ENCODE measurements around the gene PUDP. TPM values are rescaled to one million over a fixed set of nuclear protein-coding genes. Genes with fewer than 3 reads are reported as not detected.

Gene PUDP
- total RNA-seq, 2 donors from 2014 or later: 11.8 to 13.1 TPM

- intact Hi-C loops (cut with DNase I): no loop called here
- no peak for DNase-seq (ENCODE audit: low spot score)
These were observed 64.9 kb downstream of the PUDP start for GRCh38 chrX:7083021-7083420.

- intact Hi-C loops (cut with DNase I): no loop called here
- DNase-seq (ENCODE audit: low spot score): no peak
These were observed 65.4 kb downstream of the PUDP start for GRCh38 chrX:7082556-7082955.

- no peak for DNase-seq (ENCODE audit: low spot score)
These were observed 70.4 kb downstream of the PUDP start for GRCh38 chrX:7077241-7078230.

GRCh38 chrX:7076245-7076661 lies 71.7 kb downstream of the PUDP start:
- intact Hi-C loops (cut with DNase I): no loop called here
- no peak for DNase-seq (ENCODE audit: low spot score)

More at GRCh38 chrX:7077241-7078230, 70.4 kb downstream of the PUDP start:
- intact Hi-C loops (cut with DNase I): no loop called here

GRCh38 chrX:7074908-7075204 lies 73.1 kb downstream of the PUDP start:
- intact Hi-C loops (cut with DNase I): no loop called here
- no peak for DNase-seq (ENCODE audit: low spot score)

DNA sequence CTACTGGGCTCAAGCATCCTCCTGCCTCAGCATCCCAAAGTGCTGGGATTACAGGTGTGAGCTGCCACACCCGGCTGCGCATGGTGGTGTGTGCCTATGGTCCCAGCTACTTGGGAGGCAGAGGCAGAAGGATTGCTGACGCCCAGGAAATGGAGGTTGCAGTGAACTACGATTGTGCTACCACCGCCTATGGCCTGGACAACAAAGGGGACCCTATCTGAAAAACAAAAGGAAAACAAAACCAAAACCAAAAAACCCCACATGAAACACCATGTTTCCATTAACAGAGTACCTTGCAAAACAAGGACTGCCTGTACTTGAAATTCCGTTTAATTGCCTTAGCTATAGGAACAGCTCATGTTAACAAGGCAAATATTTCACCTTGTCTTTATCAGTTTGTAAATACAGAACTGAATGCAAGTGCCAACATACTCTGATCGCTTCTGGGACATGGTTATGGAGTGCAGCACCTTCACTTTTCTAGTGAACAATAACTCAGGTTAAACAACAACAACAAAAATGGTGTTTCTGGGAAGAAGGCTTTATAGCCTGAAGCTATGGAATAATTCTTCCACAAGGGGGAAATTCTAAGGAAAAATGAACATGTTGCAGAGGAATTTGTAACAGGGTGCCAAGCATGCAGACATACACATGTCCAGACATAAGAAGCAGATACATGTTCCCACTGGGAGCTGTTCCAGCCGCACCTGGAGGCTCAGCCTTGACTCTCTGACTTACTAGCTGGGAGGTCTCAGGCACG lies 73.6 kb downstream of the PUDP start:
- no peak for DNase-seq (ENCODE audit: low spot score)
- intact Hi-C loops (cut with DNase I): no loop called here

DNA sequence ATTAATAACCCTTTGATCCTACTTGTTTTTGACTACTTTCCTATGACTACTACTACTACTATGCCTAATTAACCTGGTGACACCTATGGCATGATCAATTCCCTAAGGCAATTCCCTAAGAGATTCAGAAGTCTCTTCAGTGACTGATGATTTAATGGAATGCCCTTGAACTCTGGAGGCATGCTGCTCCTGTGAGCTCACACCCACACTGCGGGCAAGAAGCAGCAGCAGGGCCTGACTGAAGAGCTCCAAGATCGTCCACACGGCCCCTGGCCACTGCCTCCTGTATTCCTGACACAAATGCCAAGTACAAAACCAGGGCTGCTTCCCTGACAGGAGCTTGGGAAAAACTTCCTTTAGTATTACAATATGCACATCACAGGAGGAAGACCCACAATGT lies 74.6 kb downstream of the PUDP start:
- no peak for DNase-seq (ENCODE audit: low spot score)
- intact Hi-C loops (cut with DNase I): no loop called here

- no peak for DNase-seq (ENCODE audit: low spot score)
- intact Hi-C loops (cut with DNase I): no loop called here
These were observed 75.1 kb downstream of the PUDP start for GRCh38 chrX:7072856-7073255.

GRCh38 chrX:7071390-7071789 lies 76.6 kb downstream of the PUDP start:
- intact Hi-C loops (cut with DNase I): no loop called here
- no peak for DNase-seq (ENCODE audit: low spot score)

- intact Hi-C loops (cut with DNase I): no loop called here
- no peak for DNase-seq (ENCODE audit: low spot score)
These were observed 78.4 kb downstream of the PUDP start for GRCh38 chrX:7069556-7069955.

DNA sequence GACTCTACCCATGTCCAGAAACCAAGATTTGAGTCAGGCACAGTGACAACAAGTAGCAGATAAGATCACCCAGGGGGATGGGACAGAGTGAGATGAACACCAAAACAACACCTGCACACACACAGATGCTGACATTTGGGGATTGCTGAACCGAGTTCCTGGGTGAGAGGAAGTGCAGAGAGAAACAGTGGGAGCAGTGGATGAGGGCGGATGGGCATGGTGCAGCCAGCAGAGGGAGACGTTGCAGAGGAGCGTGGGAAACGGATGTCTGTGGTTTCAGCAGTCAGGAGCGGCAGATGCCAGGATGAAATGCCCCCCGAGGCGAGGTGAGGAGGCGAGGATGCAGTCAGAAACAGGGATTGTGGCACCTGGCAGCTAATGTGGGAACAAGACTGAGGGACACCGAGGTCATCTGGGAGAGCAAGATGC lies 79.0 kb downstream of the PUDP start:
- DNase-seq (ENCODE audit: low spot score): no peak
- intact Hi-C loops (cut with DNase I): no loop called here

DNA sequence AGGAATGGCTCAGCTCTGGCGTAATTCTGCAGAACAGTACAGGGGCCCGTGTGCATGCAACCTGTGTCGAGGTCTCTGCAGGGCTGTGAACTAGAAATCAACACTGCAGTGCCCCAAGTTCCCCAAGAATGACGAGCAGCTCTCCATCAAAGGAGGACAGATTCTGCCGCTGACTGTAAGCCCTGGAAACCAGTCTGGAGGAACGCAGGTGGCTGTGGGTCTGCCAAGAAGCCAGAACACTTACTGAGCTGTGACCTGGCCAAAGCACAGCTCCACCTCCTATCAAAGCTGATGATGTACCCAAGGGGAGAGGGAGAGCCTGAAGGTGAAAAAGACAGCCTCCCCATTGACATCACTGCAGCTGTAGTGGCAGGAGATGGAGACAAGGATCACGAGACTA lies 80.7 kb downstream of the PUDP start:
- intact Hi-C loops (cut with DNase I): no loop called here

DNA sequence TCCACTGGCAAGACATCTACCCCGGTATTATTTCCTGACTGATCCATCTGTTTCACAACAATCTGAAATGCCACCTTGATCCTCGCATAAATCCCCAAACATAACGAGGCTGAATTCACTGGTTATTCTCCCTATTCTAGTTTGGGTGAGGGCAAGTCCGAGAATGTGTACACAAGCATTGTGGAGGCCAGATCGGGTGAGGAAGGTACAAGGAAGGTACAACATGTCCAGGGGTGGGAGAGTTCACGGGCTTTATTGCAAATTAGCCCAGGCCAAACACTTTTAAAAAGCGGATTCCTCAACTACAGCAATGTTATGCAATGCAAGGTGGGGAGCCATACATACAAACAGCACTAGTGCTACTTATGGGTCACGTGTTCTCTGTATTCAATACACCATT lies 82.5 kb downstream of the PUDP start:
- intact Hi-C loops (cut with DNase I): no loop called here
- no peak for DNase-seq (ENCODE audit: low spot score)

More for the DNA sequence above, 80.7 kb downstream of the PUDP start:
- DNase-seq (ENCODE audit: low spot score): no peak

DNA sequence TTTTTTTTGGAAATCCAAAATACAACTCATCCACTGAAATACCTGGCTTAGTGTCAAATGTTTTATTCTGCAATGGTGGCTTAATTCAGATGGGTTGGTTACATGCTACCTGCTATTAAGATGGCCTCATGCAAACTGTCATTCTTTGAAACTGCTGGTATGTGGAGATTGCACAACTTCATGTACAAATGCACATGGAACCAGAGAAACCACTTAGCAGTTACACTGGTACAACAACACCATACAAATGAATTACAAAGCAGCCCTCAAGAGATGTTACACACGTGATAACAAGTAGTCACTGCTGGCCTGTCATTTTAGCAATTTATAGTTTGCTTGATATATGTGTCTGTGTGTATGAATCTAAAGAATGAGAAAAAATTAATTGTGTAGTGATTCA lies 85.0 kb downstream of the PUDP start:
- no peak for DNase-seq (ENCODE audit: low spot score)
- intact Hi-C loops (cut with DNase I): no loop called here

DNA sequence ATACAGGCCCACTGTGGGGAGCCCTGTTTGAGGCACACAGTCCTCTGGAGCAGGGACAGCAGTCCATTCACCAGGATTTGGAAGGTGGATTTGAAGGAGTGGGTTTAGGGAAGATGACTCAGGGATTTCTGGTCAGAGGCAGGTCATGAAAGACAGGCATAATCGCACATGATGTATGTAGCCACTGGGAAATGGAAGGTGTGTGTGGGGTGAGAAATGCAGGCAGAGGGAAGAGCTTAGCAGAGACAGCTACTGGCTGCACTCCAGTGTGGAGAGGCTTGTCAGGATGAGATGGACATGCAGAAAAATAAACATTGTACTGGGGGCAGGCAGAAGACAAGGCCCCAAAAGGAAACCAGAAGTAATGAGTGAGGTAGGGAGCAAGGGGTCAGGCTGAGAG lies 85.7 kb downstream of the PUDP start:
- no peak for DNase-seq (ENCODE audit: low spot score)
- intact Hi-C loops (cut with DNase I): no loop called here

DNA sequence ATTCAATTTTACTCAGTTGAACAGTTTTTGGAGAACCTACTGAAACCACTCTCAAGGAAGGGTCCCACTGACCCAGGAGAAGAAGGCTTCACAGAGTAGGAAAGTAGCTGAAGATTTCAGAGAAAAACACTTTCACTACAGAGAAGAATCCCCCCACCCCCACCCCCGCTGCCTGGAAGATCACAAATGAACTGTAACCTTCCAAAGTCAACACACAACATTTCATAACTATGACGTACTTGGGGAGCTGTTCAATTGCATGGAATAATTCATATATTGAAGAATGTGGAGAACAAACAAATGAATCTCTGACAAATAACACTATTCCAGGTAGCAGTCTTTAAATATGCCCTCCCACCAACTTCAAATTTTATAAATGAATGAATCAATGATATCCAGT lies 86.5 kb downstream of the PUDP start:
- DNase-seq (ENCODE audit: low spot score): no peak
- intact Hi-C loops (cut with DNase I): no loop called here

- no peak for DNase-seq (ENCODE audit: low spot score)
- intact Hi-C loops (cut with DNase I): no loop called here
These were observed 87.5 kb downstream of the PUDP start for GRCh38 chrX:7060444-7060843.

- no peak for DNase-seq (ENCODE audit: low spot score)
- intact Hi-C loops (cut with DNase I): no loop called here
These were observed 88.1 kb downstream of the PUDP start for GRCh38 chrX:7059859-7060258.

DNA sequence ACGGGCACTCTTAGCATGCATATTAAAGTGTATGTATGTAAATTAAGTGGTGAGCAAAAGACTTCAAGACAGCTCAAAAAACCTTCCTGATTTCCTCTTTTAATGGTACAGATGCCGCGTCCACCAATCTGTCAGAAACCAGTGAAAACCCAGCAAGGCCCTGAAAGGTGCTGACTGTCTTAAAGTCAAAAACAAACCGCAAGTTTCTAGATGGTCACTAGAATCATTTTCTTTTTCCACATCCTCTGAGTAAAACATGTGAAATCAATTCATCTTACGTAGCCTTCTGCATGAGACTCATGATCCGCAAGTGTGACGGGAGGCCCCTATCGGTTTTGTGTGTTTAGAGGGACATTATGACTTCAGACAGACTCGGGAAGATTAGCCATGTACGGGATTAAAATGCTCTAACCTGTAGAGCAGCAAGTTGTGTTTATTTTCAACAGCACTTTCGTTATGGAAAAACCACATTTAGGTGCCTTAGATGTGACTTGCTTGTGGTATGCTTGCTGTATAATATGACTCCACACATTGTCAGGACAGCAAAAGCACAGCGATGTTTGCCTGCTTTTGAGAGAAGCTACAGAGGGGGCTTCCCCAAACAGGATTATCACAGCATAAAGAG lies 88.6 kb downstream of the PUDP start:
- intact Hi-C loops (cut with DNase I): no loop called here
- DNase-seq (ENCODE audit: low spot score): no peak

Measured in posterior vena cava (tissue), 2 donors.